ENCODE results near the gene HM13. TPM values are rescaled to one million over a fixed set of nuclear protein-coding genes. Genes with fewer than 3 reads are reported as not detected.

Gene HM13
- total and polyA plus RNA-seq, 2 of the 4 experiments (the other 2 are of a cell fraction), result 53.2 to 203 TPM

DNA sequence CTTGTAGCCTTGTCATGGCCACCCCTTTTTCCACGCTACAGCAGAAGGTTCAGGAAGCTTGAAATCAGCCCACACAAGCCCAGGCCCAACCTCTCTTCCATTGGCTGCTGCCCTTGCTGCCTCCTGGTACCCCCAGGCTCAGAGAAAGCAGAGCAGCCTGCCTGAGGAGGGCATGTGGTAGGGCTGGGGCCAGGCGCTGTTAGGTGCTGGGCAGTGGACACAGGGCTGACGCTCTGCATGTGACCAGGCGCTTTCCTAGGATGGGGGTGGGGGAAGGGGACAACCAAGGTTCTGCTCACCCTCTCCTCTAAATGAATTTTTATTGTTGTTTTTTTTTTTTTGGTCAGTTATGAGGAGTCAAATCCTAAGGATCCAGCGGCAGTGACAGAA is 54.5 kb downstream of the HM13 start:
- intact Hi-C loops (cut with micrococcal nuclease) (loop anchor here (1.0 kb wide), 1 partner anchor 45 kb away; no protein-coding TSS in a partner anchor), in situ Hi-C loops (cut with MboI; ENCODE audit: low sequenced_read_pairs) (no loop called here), dilution Hi-C loops (cut with HindIII; ENCODE audit: low sequenced_read_pairs, unreplicated experiment) (no loop called here)
- H3K79me1 ChIP-seq (ENCODE audit: low read depth in 1 of 2, low read length in 2 of 2), result peaks cover 3 to 33% of the 10 kb centered on the region in 2 experiments; a peak in 3 of 4 replicates
- H3K18ac ChIP-seq (ENCODE audit: low read depth, low read length), result no peak overlapping the region; the same call in 1 of the 2 replicates
- TF ChIP-seq BHLHE40 (IDR thresholded peaks at IDR 0.05; ENCODE audit: low read depth, low read length) (no peak), RAD21 (IDR thresholded peaks at IDR 0.05; ENCODE audit: low read length) (no peak), RCOR1 (IDR thresholded peaks at IDR 0.05; ENCODE audit: insufficient replicate concordance, low read length) (no peak), MXI1 (IDR thresholded peaks at IDR 0.05; ENCODE audit: borderline replicate concordance, low read depth, low read length) (no peak)
- TF ChIP-seq, protein P1, sequence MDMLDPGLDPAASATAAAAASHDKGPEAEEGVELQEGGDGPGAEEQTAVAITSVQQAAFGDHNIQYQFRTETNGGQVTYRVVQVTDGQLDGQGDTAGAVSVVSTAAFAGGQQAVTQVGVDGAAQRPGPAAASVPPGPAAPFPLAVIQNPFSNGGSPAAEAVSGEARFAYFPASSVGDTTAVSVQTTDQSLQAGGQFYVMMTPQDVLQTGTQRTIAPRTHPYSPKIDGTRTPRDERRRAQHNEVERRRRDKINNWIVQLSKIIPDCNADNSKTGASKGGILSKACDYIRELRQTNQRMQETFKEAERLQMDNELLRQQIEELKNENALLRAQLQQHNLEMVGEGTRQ (IDR thresholded peaks at IDR 0.05; ENCODE audit: low read depth, low read length), result 0 out of 2 replicates have a peak, but pooled peaks have one; percentile 9
- no peaks in the 10 kb centered on the region for H3K9me3 ChIP-seq (ENCODE audit: control insufficient read depth, insufficient read depth, low read length)
- H2AK5ac ChIP-seq (ENCODE audit: low read depth, low read length), result peak overlapping the region; percentile 66
- no peak overlapping the region for H3K4me2 ChIP-seq (ENCODE audit: low read depth, low read length)
- peak overlapping the region; percentile 67 for H2AK9ac ChIP-seq (replicated peaks; ENCODE audit: low read depth, low read length, poor library complexity)
- H2BK15ac ChIP-seq (ENCODE audit: low read depth, low read length), result peak overlapping the region; percentile 13; the same call in 1 of the 3 replicates
- no CpG with 5 or more reads among the region's 5 CpGs for WGBS, 2 experiments (ENCODE audit: extremely low coverage in 2 of 2, insufficient read length in 1 of 2)
- CTCF ChIA-PET, result interaction anchor here (0.6 to 4.7 kb wide), 4 partner anchors 8 to 43 kb away, joined by 3 to 71 read pairs (median 7); partner anchors contain the start of gene ID1
- H3K27ac ChIP-seq (ENCODE audit: insufficient read depth, low read length), result peak overlapping the region; percentile 43
- POLR2A ChIA-PET (ENCODE audit: unreplicated experiment), result no interaction called here
- no peak overlapping the region for H2BK20ac ChIP-seq (ENCODE audit: low read depth, low read length)
- no peaks in the 10 kb centered on the region; the same call in 1 of the 2 replicates for H4K20me1 ChIP-seq (ENCODE audit: insufficient read depth, low read length)
- H3K9ac ChIP-seq (ENCODE audit: low read depth, low read length), result no peak overlapping the region; the same call in 1 of the 2 replicates
- DNase-seq (no peak), ATAC-seq (ENCODE audit: low read depth) (no peak)
- no peak overlapping the region for H2AFZ ChIP-seq (replicated peaks; ENCODE audit: low read length, poor library complexity)
- H3K23ac ChIP-seq (ENCODE audit: low read depth, low read length), result peak overlapping the region; percentile 12; the same call in 1 of the 2 replicates
- H3K4ac ChIP-seq (ENCODE audit: low read depth, low read length), result peak overlapping the region; percentile 62
- H4K5ac ChIP-seq (ENCODE audit: low read depth, low read length), result no peak overlapping the region; the same call in 1 of the 2 replicates
- no peaks in the 10 kb centered on the region for H3K27me3 ChIP-seq (ENCODE audit: control insufficient read depth, insufficient read depth, low read length)
- H2BK5ac ChIP-seq (ENCODE audit: low read depth, low read length, poor library complexity, severe bottlenecking), result peak overlapping the region; percentile 48
- peaks cover 7% of the 10 kb centered on the region; the same call in 1 of the 2 replicates for H3K9me1 ChIP-seq (ENCODE audit: insufficient read depth, low read length)
- no peak overlapping the region for H3K56ac ChIP-seq (ENCODE audit: extremely low read depth, insufficient read depth, low read length)
- peak overlapping the region in 1 of 2 experiments; percentile 51; a peak in 2 of 4 replicates for H4K8ac ChIP-seq (ENCODE audit: low read depth in 2 of 2, low read length in 2 of 2)
- peaks cover 30% of the 10 kb centered on the region for H3K36me3 ChIP-seq (ENCODE audit: control insufficient read depth, insufficient read depth, low read length)
- H3K14ac ChIP-seq (replicated peaks; ENCODE audit: low read depth, low read length), result peak overlapping the region; percentile 46; the same call in 1 of the 2 replicates
- H4K91ac ChIP-seq (ENCODE audit: insufficient read depth, low read depth, low read length), result peak overlapping the region; percentile 38
- H3K4me1 ChIP-seq (ENCODE audit: control insufficient read depth, insufficient read depth, low read length), result peaks cover 26% of the 10 kb centered on the region
- BruUV-seq (replicated peaks), result no TSS peak
- peak overlapping the region; percentile 59; the same call in 1 of the 2 replicates for H2BK120ac ChIP-seq (ENCODE audit: low read depth, low read length)
- H3K4me3 ChIP-seq (ENCODE audit: insufficient read depth, low read depth, low read length), result no peak overlapping the region

Measured in IMR-90 (cell line).